ENCODE measurements around the gene EVX2. TPM values are rescaled to one million over a fixed set of nuclear protein-coding genes. Genes with fewer than 3 reads are reported as not detected.
A peak's percentile ranks its signal among the peaks of the same experiment; 100 is the strongest.

The EVX2 gene
- total and polyA plus RNA-seq, 7 donors = 0.07 to 4.6 (median 1.9) TPM; not detected in 2

DNA sequence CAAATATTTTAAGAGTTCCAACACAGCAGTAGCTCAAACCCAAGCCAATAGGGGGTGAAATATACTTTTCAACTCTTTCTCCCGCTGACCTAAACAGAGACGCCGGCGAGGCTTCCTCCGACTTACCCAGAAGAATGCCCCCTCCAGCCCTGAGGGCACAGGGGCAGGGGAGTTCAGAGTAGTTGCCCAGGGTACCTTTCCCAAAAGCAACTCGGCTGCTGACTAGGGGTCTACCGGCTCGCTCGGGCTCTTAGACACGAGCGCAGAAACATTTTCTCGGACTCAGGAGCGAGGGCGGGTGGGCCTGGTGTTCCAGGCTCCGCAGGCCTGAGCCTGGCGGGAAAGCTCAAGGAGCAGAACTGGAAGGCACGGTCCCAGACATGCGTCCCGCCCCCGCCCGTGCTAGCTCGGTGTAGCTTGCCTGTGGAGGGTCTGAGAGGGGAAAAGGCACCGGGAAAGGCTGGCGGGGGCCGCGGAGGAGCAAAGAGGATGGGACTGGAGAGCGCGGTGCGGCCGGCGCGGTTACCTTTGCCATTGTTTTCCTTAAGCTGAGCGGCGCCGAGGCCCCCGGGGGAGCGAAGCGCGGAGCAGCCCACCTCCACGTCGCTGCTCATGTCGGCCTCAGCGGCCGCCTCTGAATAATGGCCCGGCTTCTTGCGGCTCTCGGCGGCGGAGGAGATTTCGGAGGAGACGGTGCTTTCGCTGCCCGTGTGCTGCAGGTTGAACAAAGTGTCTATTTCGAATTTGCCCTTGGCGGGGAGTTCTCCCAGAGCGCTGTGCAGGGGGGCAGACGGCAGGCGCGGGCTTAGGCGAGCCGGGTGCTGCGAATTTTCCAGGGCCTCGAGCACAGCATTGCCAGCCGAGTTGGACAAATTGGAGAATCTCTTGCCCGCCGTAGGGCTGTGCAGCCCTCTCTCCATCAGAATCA is 674 bp downstream of the EVX2 start:
- H3K9me3 ChIP-seq = peaks cover 0 to 8% (median 0%) of the 10 kb centered on the region in 4 donors
- TF ChIP-seq, protein P1, sequence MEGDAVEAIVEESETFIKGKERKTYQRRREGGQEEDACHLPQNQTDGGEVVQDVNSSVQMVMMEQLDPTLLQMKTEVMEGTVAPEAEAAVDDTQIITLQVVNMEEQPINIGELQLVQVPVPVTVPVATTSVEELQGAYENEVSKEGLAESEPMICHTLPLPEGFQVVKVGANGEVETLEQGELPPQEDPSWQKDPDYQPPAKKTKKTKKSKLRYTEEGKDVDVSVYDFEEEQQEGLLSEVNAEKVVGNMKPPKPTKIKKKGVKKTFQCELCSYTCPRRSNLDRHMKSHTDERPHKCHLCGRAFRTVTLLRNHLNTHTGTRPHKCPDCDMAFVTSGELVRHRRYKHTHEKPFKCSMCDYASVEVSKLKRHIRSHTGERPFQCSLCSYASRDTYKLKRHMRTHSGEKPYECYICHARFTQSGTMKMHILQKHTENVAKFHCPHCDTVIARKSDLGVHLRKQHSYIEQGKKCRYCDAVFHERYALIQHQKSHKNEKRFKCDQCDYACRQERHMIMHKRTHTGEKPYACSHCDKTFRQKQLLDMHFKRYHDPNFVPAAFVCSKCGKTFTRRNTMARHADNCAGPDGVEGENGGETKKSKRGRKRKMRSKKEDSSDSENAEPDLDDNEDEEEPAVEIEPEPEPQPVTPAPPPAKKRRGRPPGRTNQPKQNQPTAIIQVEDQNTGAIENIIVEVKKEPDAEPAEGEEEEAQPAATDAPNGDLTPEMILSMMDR (IDR thresholded peaks at IDR 0.05) = no peak
- TF ChIP-seq POLR2AphosphoS5 (IDR thresholded peaks at IDR 0.05) (no peak), EP300 (IDR thresholded peaks at IDR 0.05) (no peak), POLR2A (IDR thresholded peaks at IDR 0.05) (no peak)
- intact Hi-C loops (cut with DNase I) = no loop called here
- H3K27me3 ChIP-seq = peaks cover 51 to 98% (median 61%) of the 10 kb centered on the region in 3 donors
- no peaks in the 10 kb centered on the region for H3K36me3 ChIP-seq
- WGBS, 2 donors = 8 to 9% methylated on average over 66 of the region's 66 CpGs
- peaks cover 0 to 56% (median 39%) of the 10 kb centered on the region in 4 donors for H3K4me1 ChIP-seq
- peak overlapping the region; percentile 32 to 54 (median 50) for H3K4me3 ChIP-seq
- peak overlapping the region in 3 of 4 donors; percentile 92 to 96 (median 94) for H3K27ac ChIP-seq
- no peak for DNase-seq

DNA sequence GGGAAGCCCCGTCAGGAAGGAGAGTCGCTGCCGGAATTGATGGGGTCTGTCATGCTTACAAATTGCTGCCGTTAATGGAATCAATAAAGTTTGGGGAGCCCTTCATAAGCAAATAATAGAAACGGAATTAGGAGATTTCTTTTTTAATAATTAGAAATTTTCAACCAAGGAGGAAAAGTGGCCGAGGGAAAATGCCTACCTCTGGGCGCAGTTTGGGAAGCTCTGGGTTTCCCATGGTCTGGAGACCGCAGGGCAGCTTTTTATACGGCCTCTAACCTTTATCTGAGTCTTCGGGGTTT is 1.3 kb downstream of the EVX2 start:
- TF ChIP-seq EP300 (IDR thresholded peaks at IDR 0.05) = no peak
- no peak for TF ChIP-seq POLR2AphosphoS5 (IDR thresholded peaks at IDR 0.05)
- TF ChIP-seq, protein P1 (IDR thresholded peaks at IDR 0.05) = no peak
- TF ChIP-seq POLR2A (IDR thresholded peaks at IDR 0.05) = no peak
- intact Hi-C loops (cut with DNase I) = no loop called here
- H3K4me1 ChIP-seq = peaks cover 0 to 51% (median 33%) of the 10 kb centered on the region in 4 donors
- no peaks in the 10 kb centered on the region for H3K36me3 ChIP-seq
- peak overlapping the region in 3 of 4 donors; percentile 92 to 96 (median 94) for H3K27ac ChIP-seq
- no peak for DNase-seq
- peaks cover 49 to 98% (median 61%) of the 10 kb centered on the region in 3 donors for H3K27me3 ChIP-seq
- H3K9me3 ChIP-seq = peaks cover 0 to 8% (median 0%) of the 10 kb centered on the region in 4 donors
- peak overlapping the region; percentile 32 to 54 (median 50) for H3K4me3 ChIP-seq
- 7 to 9% methylated on average over 10 of the region's 10 CpGs for WGBS, 2 donors

DNA sequence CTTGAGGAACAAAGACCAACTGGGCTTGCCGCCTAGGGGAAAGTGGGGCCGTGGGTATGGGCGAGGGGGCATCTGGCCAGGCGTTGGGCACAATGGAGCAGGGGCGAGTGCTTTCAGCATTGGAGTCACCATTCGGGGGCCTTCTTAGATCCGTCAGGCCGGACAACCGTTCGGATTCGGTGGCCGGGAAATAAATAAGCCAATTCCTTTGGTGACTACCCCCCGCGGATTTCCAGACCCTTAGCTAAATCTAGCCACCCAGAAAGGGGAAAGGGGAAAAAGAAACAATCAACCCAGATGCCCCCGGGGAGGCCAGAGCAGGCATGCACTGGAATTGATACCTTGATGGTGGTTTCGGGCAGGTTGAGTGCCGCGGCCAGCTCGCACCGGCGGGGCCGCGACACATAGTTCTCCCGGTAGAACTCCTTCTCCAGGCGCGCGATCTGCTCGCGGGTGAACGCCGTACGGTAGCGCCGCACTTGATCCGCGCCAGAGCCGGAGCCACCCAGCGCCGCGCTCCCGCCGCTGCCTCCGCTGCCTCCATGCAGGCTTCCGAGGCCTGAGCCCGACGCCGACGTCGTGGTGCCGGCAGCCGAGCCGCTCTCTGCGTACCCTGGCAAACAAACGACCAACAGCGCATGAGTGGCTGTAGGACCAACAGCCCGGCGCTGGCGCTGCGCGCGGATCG is 1.8 kb downstream of the EVX2 start:
- peak overlapping the region; percentile 32 to 54 (median 50) for H3K4me3 ChIP-seq
- TF ChIP-seq EP300 (IDR thresholded peaks at IDR 0.05) (no peak), POLR2AphosphoS5 (IDR thresholded peaks at IDR 0.05) (peak in 3 of 4 donors; percentile 7 to 49 (median 48))
- TF ChIP-seq, protein P1 (IDR thresholded peaks at IDR 0.05) = no peak

DNA sequence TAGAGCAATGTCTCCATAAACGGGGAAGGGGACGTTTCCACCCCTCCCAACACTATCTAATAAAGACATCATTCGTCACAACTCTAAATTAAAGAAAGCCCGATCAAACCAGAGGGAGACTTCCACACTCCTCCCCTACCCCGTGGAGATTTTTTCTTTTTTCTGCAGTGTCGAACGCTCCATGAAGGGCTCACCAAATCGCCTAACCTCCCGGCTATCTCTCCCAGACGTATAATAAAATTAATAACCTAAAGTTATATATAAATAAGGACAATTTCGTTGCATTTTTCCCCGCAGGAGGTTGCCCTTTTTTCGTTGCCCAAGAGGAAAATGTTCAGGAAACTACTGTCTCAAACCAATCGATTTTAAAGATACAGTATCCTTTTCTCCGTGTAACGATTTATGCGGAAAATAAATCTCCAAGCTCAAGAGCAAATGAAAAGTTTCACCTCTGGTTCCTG is 2.4 kb downstream of the EVX2 start:
- Histone ChIP-seq H3K9me3 (peaks cover 0 to 8% (median 0%) of the 10 kb centered on the region in 4 donors), H3K27me3 (peaks cover 53 to 98% (median 61%) of the 10 kb centered on the region in 3 donors), H3K36me3 (no peaks in the 10 kb centered on the region), H3K4me1 (peaks cover 0 to 51% (median 31%) of the 10 kb centered on the region in 4 donors), H3K27ac (peak overlapping the region in 3 of 4 donors; percentile 92 to 96 (median 94)), H3K4me3 (peak overlapping the region; percentile 32 to 54 (median 50))
- intact Hi-C loops (cut with DNase I) = loop anchor here (2.0 kb wide), 1 partner anchor 15 kb away; no protein-coding TSS in a partner anchor
- 10% methylated on average over 17 of the region's 17 CpGs for WGBS, 2 donors
- no peak for TF ChIP-seq POLR2A (IDR thresholded peaks at IDR 0.05)
- TF ChIP-seq, protein P1 (IDR thresholded peaks at IDR 0.05) = no peak
- TF ChIP-seq POLR2AphosphoS5 (IDR thresholded peaks at IDR 0.05) = peak in 1 of 4 donors; percentile 16
- no peak for TF ChIP-seq EP300 (IDR thresholded peaks at IDR 0.05)
- no peak for DNase-seq

More for the DNA sequence above, 1.8 kb downstream of the EVX2 start:
- peaks cover 0 to 51% (median 32%) of the 10 kb centered on the region in 4 donors for H3K4me1 ChIP-seq
- peak overlapping the region in 3 of 4 donors; percentile 92 to 96 (median 94) for H3K27ac ChIP-seq
- intact Hi-C loops (cut with DNase I) = loop anchor here (2.0 kb wide), 1 partner anchor 15 kb away; no protein-coding TSS in a partner anchor
- H3K27me3 ChIP-seq = peaks cover 49 to 98% (median 61%) of the 10 kb centered on the region in 3 donors
- 4 to 6% methylated on average over 62 of the region's 62 CpGs for WGBS, 2 donors
- peaks cover 0 to 8% (median 0%) of the 10 kb centered on the region in 4 donors for H3K9me3 ChIP-seq
- no peaks in the 10 kb centered on the region for H3K36me3 ChIP-seq
- DNase-seq = no peak
